AG10803 (cell line): ENCODE measurements around the gene FREY1.
A peak's percentile ranks its signal among the peaks of the same experiment; 100 is the strongest.

Source experiments
- DNase-seq: peaks from one replicate; pipeline ENCODE4 v3.0.0; 2010; ENCODE audit warnings: low read depth
- H3K4me3 ChIP-seq: 2 replicates; pipeline ENCODE4 v1.5.1; 2011; ENCODE audit warnings: mild to moderate bottlenecking, low read length, control low read depth
- CTCF ChIP-seq: conservative IDR thresholded peaks from 2 replicates; pipeline ENCODE4 v1.5.1; 2011; ENCODE audit warnings: mild to moderate bottlenecking, low read length, control low read depth, inconsistent platforms

The FREY1 gene

GRCh38 chr11:45899086-45899447, 8.0 kb downstream of the FREY1 start:
- peak overlapping the region; percentile 54 for H3K4me3 ChIP-seq
- no peak for TF ChIP-seq CTCF
- no peak for DNase-seq

- TF ChIP-seq CTCF: no peak
- no peak for DNase-seq
- no peak overlapping the region for H3K4me3 ChIP-seq
These were observed 9.5 kb downstream of the FREY1 start for GRCh38 chr11:45897556-45897955.

- no peak overlapping the region for H3K4me3 ChIP-seq
- DNase-seq: no peak
- TF ChIP-seq CTCF: no peak
These were observed 10.6 kb downstream of the FREY1 start for GRCh38 chr11:45896422-45896984.

DNA sequence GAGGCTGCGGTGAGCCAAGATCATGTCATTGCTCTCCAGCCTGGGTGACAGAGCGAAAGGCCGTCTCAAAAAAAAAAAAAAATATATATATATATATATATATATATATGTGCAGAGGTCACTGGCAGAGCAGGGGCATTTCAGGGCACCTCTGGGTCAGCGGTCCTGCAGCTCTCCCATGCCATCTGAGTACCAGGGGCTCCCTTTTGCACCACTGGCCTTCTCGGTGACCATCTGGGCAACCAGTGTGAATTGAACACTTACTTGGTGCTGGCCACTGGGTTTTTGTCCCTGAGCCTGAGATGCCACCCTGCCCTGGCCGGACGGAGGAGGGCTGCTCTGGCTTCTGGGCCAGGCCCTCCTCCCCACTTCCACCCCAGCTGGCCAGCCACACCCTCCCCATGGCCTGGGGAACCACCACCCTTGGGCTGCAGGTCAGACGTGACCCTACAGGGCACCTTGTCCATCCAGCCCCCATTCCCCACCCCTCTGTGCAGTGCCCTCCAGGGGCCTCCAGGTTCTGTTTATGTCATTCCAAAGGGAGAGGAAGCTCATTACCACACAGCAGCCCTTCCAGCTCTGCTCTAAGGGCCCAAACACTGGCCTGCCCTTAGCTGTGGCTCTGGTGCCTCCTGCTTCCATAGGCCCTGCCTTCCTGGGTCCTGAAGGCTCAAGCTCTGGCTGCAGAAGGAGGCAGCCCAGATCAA, 11.4 kb downstream of the FREY1 start:
- H3K4me3 ChIP-seq: no peak overlapping the region
- no peak for TF ChIP-seq CTCF
- DNase-seq: no peak

GRCh38 chr11:45894555-45895247, 12.4 kb downstream of the FREY1 start:
- no peak overlapping the region for H3K4me3 ChIP-seq
- no peak for DNase-seq
- TF ChIP-seq CTCF: no peak

DNA sequence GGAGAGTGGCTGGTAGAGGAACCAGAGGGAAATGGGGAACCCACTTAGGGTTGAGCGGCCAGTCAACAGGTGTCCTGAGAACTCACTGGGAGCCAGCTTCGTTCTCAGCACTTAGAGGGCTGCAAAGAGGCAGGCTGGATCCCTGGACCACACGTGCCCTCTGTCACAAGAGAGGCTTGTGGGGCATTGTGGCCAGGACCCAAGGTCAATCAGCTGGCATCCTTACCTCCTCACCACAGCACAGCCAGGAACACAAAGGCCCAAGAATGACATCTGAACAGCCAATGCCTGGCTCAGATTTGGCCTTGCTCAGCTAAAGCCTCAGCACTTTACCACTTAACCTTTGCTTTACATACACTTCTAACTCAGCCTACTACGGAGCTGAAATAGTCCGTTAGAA, 14.2 kb downstream of the FREY1 start:
- no peak for TF ChIP-seq CTCF
- no peak for DNase-seq
- H3K4me3 ChIP-seq: no peak overlapping the region

- no peak overlapping the region for H3K4me3 ChIP-seq
- DNase-seq: no peak
- TF ChIP-seq CTCF: no peak
These were observed 16.1 kb downstream of the FREY1 start for GRCh38 chr11:45890886-45891550.
